Esophagus squamous epithelium (tissue), 4 donors: ENCODE data around the gene ECSIT.

Experiments
- CTCF ChIP-seq, 6 experiments: fragments of 450-650 bp in 4 of 6; fragments of 200-600 bp in 2 of 6; sonication (generic) in 2 of 6; IDR thresholded peaks; one replicate each; pipeline ENCODE4 v1.5.1; 2016 to 2019; ENCODE audit warnings: antibody characterized with exemption in 6 of 6, mild to moderate bottlenecking in 4 of 6, moderate library complexity in 4 of 6
- POLR2A ChIP-seq, 4 donors: fragments of 450-650 bp; IDR thresholded peaks; one replicate each; pipeline ENCODE4 v1.6.1; 2017; ENCODE audit warnings: antibody characterized with exemption in 4 of 4, mild to moderate bottlenecking in 4 of 4, moderate library complexity in 3 of 4

GRCh38 chr19:11507370-11508078 lies 21.4 kb downstream of the ECSIT start:
- TF ChIP-seq CTCF (IDR thresholded peaks at IDR 0.05): no peak
- TF ChIP-seq POLR2A (IDR thresholded peaks at IDR 0.05): no peak
